ENCODE results near the gene RAB3GAP1. TPM values are rescaled to one million over a fixed set of nuclear protein-coding genes. Genes with fewer than 3 reads are reported as not detected.

RAB3GAP1 gene
- total and polyA plus RNA-seq, 2 of the 4 experiments (the other 2 are of a cell fraction) = 21.2 to 65.8 TPM

- Histone ChIP-seq H3K56ac (ENCODE audit: extremely low read depth, insufficient read depth, low read length) (no peak overlapping the region), H3K23ac (ENCODE audit: low read depth, low read length) (no peak overlapping the region), H3K14ac (replicated peaks; ENCODE audit: low read depth, low read length) (no peak overlapping the region), H2AK9ac (replicated peaks; ENCODE audit: low read depth, low read length, poor library complexity) (no peak overlapping the region), H3K9ac (ENCODE audit: low read depth, low read length) (no peak overlapping the region), H3K4ac (ENCODE audit: low read depth, low read length) (no peak overlapping the region), H3K79me1 (ENCODE audit: low read depth in 1 of 2, low read length in 2 of 2) (peaks cover 8 to 10% of the 10 kb centered on the region in 2 experiments; a peak in 2 of 4 replicates), H2AK5ac (ENCODE audit: low read depth, low read length) (no peak overlapping the region), H4K91ac (ENCODE audit: insufficient read depth, low read depth, low read length) (no peak overlapping the region), H3K9me1 (ENCODE audit: insufficient read depth, low read length) (peaks cover 2% of the 10 kb centered on the region; the same call in 1 of the 2 replicates), H2BK15ac (ENCODE audit: low read depth, low read length) (no peak overlapping the region), H3K4me1 (ENCODE audit: control insufficient read depth, insufficient read depth, low read length) (peaks cover 2% of the 10 kb centered on the region; the same call in 1 of the 2 replicates), H3K27me3 (ENCODE audit: control insufficient read depth, insufficient read depth, low read length) (no peaks in the 10 kb centered on the region), H3K36me3 (ENCODE audit: control insufficient read depth, insufficient read depth, low read length) (0 out of 2 replicates have a peak, but pooled peaks cover 8% of the 10 kb centered on the region), H2AFZ (replicated peaks; ENCODE audit: low read length, poor library complexity) (no peak overlapping the region), H2BK5ac (ENCODE audit: low read depth, low read length, poor library complexity, severe bottlenecking) (no peak overlapping the region), H3K9me3 (ENCODE audit: control insufficient read depth, insufficient read depth, low read length) (no peaks in the 10 kb centered on the region), H2BK120ac (ENCODE audit: low read depth, low read length) (no peak overlapping the region), H4K5ac (ENCODE audit: low read depth, low read length) (no peak overlapping the region), H4K20me1 (ENCODE audit: insufficient read depth, low read length) (no peaks in the 10 kb centered on the region), H3K4me3 (ENCODE audit: insufficient read depth, low read depth, low read length) (no peak overlapping the region), H3K18ac (ENCODE audit: low read depth, low read length) (no peak overlapping the region), H2BK20ac (ENCODE audit: low read depth, low read length) (no peak overlapping the region), H3K27ac (ENCODE audit: insufficient read depth, low read length) (no peak overlapping the region), H4K8ac (ENCODE audit: low read depth in 2 of 2, low read length in 2 of 2) (no peak overlapping the region), H3K4me2 (ENCODE audit: low read depth, low read length) (no peak overlapping the region)
- ATAC-seq (ENCODE audit: low read depth) (no peak), DNase-seq (no peak)
- in situ Hi-C loops (cut with MboI; ENCODE audit: low sequenced_read_pairs) (no loop called here), intact Hi-C loops (cut with micrococcal nuclease) (no loop called here), dilution Hi-C loops (cut with HindIII; ENCODE audit: low sequenced_read_pairs, unreplicated experiment) (no loop called here)
- no peak for TF ChIP-seq SMC3 (IDR thresholded peaks at IDR 0.05; ENCODE audit: low read depth, low read length)
- TF ChIP-seq, protein P1, sequence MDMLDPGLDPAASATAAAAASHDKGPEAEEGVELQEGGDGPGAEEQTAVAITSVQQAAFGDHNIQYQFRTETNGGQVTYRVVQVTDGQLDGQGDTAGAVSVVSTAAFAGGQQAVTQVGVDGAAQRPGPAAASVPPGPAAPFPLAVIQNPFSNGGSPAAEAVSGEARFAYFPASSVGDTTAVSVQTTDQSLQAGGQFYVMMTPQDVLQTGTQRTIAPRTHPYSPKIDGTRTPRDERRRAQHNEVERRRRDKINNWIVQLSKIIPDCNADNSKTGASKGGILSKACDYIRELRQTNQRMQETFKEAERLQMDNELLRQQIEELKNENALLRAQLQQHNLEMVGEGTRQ (IDR thresholded peaks at IDR 0.05; ENCODE audit: low read depth, low read length) = no peak
- no peak for TF ChIP-seq CEBPB (IDR thresholded peaks at IDR 0.05; ENCODE audit: low read depth, low read length)
- TF ChIP-seq MAZ (IDR thresholded peaks at IDR 0.05; ENCODE audit: borderline replicate concordance, low read depth, low read length) = no peak
- TF ChIP-seq RFX5 (IDR thresholded peaks at IDR 0.05; ENCODE audit: low read depth, low read length) = no peak
- TF ChIP-seq MAFK (IDR thresholded peaks at IDR 0.05; ENCODE audit: low read depth, low read length) = no peak
- TF ChIP-seq NFE2L2 (IDR thresholded peaks at IDR 0.05; ENCODE audit: low read depth, low read length) = no peak
- TF ChIP-seq, protein P2, sequence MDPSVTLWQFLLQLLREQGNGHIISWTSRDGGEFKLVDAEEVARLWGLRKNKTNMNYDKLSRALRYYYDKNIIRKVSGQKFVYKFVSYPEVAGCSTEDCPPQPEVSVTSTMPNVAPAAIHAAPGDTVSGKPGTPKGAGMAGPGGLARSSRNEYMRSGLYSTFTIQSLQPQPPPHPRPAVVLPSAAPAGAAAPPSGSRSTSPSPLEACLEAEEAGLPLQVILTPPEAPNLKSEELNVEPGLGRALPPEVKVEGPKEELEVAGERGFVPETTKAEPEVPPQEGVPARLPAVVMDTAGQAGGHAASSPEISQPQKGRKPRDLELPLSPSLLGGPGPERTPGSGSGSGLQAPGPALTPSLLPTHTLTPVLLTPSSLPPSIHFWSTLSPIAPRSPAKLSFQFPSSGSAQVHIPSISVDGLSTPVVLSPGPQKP (IDR thresholded peaks at IDR 0.05; ENCODE audit: borderline replicate concordance, low read depth, low read length) = no peak
- no peak for TF ChIP-seq RAD21 (IDR thresholded peaks at IDR 0.05; ENCODE audit: low read length)
- TF ChIP-seq, protein P3, sequence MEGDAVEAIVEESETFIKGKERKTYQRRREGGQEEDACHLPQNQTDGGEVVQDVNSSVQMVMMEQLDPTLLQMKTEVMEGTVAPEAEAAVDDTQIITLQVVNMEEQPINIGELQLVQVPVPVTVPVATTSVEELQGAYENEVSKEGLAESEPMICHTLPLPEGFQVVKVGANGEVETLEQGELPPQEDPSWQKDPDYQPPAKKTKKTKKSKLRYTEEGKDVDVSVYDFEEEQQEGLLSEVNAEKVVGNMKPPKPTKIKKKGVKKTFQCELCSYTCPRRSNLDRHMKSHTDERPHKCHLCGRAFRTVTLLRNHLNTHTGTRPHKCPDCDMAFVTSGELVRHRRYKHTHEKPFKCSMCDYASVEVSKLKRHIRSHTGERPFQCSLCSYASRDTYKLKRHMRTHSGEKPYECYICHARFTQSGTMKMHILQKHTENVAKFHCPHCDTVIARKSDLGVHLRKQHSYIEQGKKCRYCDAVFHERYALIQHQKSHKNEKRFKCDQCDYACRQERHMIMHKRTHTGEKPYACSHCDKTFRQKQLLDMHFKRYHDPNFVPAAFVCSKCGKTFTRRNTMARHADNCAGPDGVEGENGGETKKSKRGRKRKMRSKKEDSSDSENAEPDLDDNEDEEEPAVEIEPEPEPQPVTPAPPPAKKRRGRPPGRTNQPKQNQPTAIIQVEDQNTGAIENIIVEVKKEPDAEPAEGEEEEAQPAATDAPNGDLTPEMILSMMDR (conservative IDR thresholded peaks at IDR 0.05; ENCODE audit: low read depth, low read length) = no peak
- no peak for TF ChIP-seq FOS (IDR thresholded peaks at IDR 0.05; ENCODE audit: low read depth, low read length)
- no peak for TF ChIP-seq BHLHE40 (IDR thresholded peaks at IDR 0.05; ENCODE audit: low read depth, low read length)
- no peak for TF ChIP-seq MXI1 (IDR thresholded peaks at IDR 0.05; ENCODE audit: borderline replicate concordance, low read depth, low read length)
- TF ChIP-seq CHD1 (IDR thresholded peaks at IDR 0.05; ENCODE audit: low read depth, low read length) = no peak
- no peak for TF ChIP-seq POLR2A (IDR thresholded peaks at IDR 0.05; ENCODE audit: low read depth, low read length)
- no CpG with 5 or more reads among the region's 2 CpGs for WGBS, 2 experiments (ENCODE audit: extremely low coverage in 2 of 2, insufficient read length in 1 of 2)
- ChIA-PET POLR2A (ENCODE audit: unreplicated experiment) (no interaction called here), CTCF (no interaction called here)
- BruUV-seq (replicated peaks) = no TSS peak
Measured at GRCh38 chr2:135121016-135121657, 69.0 kb downstream of the RAB3GAP1 start.
